GM21529 (cell line): ENCODE data around the gene LSM3.
A peak's percentile ranks its signal among the peaks of the same experiment; 100 is the strongest.

Experiments used
- ATAC-seq: cut with Tn5 transposase; IDR thresholded peaks from one replicate; pipeline ENCODE4 v1.9.1; 2021; ENCODE audit not compliant: unreplicated experiment

The LSM3 gene

DNA sequence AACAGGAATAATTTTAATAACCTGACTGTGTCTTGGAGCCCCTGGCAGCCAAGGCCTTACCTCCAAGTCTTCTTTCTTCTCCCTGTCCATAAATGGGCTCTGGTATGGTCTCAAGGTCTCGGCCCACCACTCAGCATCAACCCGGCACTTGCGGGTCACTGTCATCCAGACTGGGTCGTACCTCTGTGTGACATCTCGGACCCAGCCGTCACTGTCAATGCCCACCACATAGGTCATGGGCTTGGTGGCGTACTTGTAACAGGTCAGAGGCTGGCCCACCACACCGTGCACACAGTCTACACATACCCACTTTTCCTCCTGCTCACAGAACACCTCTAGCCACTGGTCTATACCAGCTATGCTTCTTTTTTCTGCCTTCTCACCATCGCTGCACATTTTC lies 20.7 kb upstream of the LSM3 start:
- no peak for ATAC-seq

GRCh38 chr3:14158370-14158769 lies 20.2 kb upstream of the LSM3 start:
- ATAC-seq = no peak

DNA sequence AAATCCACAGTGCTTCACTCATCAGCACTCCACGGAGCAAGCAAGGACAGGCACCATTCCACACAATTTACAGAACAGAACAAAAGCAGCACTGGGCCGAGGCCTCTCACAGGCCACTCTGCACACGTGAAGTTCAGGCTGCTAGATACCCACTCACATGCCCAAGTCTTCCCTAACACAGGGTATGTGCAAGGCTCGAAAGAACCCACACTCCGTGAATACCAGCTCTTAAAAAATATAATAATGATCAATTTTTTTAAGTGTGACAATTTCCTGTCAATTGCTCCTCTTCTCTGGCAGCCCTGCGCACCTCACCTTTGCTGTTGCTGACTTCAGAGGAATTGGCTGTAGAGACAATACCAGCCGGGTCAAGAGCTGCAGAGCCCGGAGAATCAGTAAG lies 19.2 kb upstream of the LSM3 start:
- ATAC-seq = no peak

- no peak for ATAC-seq
Measured at GRCh38 chr3:14161282-14161681, 17.3 kb upstream of the LSM3 start.

DNA sequence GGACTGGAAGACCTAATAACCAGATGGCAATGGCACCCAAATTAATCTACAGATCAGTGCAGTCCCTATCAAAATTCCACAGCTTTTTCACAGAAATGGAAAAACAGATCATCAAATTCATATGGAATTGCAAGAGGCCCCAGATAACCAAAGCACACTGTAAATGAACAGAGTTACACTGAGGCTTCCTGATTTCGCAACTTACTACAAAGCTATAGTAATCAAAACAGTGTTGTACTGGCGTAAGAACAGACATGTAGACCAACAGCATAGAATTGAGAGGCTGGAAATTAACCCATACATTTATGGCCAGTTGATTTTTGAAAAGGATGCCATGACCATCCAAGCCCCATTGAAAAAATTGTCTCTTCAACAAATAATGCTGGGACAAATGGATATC lies 16.4 kb upstream of the LSM3 start:
- no peak for ATAC-seq

DNA sequence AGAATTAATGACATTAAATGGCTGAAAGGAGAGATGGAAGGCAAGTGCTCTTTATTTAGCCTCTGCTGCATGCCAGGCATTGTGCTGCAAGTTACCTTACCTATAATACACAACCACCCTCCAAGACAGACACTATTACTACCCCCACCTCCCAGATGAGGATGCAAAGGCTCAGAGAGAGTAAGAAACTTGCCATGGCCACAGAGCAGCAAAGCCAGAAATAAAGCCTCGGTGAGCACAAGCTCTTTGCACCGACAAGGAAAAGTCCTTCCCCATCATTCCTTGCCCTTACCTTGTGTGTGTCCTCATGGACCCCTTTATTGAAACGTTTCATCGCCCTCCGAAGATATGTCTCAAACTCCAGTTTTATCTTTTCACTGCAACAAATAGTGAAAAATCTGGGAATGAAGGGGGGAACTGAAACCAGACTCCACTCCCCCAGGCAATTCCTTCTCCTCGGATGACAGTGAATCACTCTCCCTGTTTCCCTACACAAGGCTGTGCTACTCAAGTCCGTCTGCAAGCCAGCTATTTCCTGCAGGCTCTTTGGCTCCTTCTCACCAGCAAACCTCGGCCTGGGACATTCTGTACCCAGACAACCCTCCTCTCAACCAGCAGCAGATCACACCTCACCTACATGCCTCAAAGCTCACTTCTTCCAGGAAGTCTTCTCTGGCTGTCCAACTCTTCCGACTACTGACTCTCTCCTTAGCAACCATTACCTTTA lies 11.6 kb upstream of the LSM3 start:
- no peak for ATAC-seq

- no peak for ATAC-seq
Measured at GRCh38 chr3:14169435-14169834, 9.2 kb upstream of the LSM3 start.

- no peak for ATAC-seq
Measured at GRCh38 chr3:14169871-14170270, 8.7 kb upstream of the LSM3 start.

GRCh38 chr3:14170531-14171159 lies 8.0 kb upstream of the LSM3 start:
- no peak for ATAC-seq

- no peak for ATAC-seq
Measured at GRCh38 chr3:14172496-14172895, 6.1 kb upstream of the LSM3 start.

- ATAC-seq = no peak
Measured at GRCh38 chr3:14174483-14174882, 4.1 kb upstream of the LSM3 start.

GRCh38 chr3:14175383-14176037 lies 3.1 kb upstream of the LSM3 start:
- ATAC-seq = peak; percentile 30

- peak; percentile 13 for ATAC-seq
Measured at GRCh38 chr3:14177580-14178246, 904 bp upstream of the LSM3 start.

DNA sequence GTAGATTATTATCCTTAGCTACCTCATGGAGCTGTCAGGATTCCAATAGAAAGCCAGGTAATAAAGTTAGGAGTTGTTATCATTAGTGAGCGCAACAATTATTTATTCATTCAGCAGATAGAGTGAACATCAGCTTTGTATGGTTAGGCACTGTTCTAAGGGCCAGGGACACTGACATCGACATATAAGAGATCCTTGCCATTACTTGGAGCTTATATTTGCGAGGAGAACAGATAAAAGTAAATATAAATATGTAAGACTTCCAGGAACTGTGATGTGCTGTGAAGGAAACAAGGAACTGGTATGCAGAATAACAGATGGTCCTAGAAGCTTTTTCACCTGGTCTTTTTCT lies 473 bp downstream of the LSM3 start:
- ATAC-seq = no peak

GRCh38 chr3:14179795-14180194 lies 1.2 kb downstream of the LSM3 start:
- no peak for ATAC-seq

GRCh38 chr3:14181253-14181652 lies 2.6 kb downstream of the LSM3 start:
- no peak for ATAC-seq

GRCh38 chr3:14183015-14183577 lies 4.5 kb downstream of the LSM3 start:
- ATAC-seq = no peak

DNA sequence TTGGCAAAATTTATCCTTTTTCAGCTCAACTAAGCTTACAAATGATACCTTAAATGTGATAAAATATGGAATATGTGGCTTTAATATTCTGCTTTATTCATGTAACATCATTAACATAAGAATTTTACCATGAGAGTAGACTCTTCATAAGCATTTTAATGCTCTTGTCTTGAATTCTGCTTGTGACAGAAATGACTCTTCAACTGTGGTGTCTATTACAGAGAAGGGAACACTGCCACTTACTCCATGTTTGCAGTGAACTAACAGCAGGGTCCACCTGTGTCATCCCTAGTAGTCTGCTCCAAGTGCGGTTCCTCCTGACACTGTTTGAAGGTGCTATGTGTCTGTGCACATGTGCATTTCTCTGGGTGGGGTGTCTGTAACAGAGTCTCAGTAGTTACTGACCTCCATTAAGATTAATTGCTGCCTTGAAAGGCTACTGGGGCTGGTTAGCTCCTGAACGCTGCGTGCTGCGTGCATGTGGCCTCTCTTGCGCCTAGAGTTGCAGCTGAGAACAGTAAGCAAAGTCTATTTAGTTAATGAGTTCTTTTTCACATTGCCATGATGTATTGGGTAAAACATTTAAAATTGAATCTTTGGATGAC lies 8.3 kb downstream of the LSM3 start:
- ATAC-seq = no peak

DNA sequence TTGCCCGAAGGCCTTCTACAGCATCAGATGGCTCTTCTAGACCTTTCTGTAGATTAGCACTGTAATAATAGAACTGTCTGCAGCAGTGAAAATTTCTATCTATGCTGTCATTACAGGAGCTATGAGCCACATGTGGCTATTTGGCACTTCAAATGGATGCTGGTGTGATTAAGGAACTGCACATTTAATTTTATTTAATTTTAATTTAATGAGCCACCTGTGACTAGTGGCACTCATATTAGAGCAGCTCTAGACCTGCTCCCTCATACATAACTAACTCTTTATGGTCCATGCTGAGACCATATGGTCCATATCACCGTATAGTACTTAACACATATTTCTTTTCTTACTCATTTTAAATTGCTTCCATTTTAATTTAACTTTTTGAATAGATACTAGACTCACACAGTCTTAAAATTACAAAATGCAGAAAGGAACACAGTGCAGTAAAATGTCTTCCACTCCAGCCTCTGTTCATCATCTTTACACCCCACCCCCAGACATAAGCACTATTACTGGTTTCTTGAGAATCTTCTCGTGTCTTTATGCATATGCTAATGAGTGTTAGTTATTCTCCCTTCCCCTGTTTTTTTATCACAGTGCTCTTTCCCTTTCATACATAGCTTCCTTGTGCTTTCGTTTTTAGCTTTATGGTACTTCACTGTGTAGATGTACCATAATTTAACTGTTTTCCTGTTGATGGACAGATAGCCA lies 9.6 kb downstream of the LSM3 start:
- no peak for ATAC-seq

DNA sequence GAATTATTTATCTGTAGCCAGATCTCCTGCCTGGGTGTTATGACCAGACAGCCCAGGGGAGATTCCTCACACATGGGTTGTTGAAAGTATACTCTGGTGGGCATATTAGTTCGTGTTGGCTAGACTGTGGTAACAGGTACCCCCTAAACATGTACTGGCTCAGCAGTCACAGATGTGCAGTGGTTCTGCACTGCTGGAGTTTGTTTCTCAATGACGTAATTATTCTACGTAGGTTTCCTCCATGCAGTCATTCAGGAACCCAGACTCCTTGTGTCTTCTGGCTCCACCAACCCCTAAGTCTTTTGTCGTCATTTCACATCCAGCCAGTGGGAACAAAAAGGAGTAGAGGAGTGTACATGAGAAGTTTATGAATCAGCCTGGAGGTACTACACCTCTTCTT lies 16.2 kb downstream of the LSM3 start:
- ATAC-seq = no peak

DNA sequence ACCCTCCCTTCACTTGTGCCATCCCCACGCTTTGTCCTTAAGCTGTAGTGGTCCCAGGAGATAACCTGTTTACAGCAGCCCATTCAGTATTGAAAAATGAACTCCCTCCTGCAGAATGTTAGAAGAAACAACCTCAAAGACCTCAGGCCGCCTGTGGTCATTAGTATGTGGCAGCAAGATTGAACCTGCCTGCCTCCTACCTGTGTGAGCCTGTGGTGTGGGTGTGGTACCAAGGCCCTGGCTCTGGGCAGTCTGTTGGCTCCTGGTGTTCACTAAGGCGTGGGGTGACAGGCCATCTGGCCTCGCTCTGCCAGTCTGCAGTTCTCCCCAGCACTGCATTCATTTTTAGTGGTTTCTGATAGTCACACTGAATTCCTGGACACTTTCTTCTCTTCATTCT lies 21.0 kb downstream of the LSM3 start:
- no peak for ATAC-seq
